ENCODE data around the gene TMEM191B. TPM values are rescaled to one million over a fixed set of nuclear protein-coding genes. Genes with fewer than 3 reads are reported as not detected.
"Not testable (repeated sequence)": the region's sequence is repeated elsewhere in the genome, so short reads cannot be mapped to it uniquely, and the experiment has no call there.

Gene TMEM191B
- polyA plus RNA-seq, 3 donors: 1.8 to 6.7 (median 2.8) TPM

DNA sequence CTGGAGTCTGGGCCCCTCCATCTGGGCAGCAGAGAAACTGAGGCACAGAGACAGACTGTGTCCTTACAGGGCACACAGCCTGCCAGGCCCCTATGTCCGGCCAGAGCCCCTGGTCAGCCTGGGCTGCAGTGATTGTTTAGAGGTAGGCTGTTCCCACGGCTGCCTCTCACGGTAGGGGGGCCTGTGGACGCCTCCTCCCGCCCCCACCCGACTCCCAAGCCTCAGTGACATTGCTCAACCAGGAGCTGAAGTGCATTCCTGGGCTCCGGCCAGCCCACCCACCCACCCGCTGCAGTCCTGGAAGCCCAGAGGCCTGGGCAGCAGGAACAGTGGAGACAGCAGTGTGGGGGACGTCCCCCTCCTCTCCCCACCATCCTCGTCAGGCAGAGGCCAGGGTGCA, 14.1 kb upstream of the TMEM191B start:
- H3K79me2 ChIP-seq (ENCODE audit: insufficient read depth, low read length); H3K4me1 ChIP-seq (ENCODE audit: control insufficient read depth in 1 of 2, insufficient read depth in 2 of 2, low read length in 2 of 2); H3K4me3 Mint-ChIP-seq; intact Hi-C loops (cut with micrococcal nuclease); H3K27ac ChIP-seq (ENCODE audit: low read depth in 1 of 2, low read length in 2 of 2); H4K20me1 ChIP-seq (ENCODE audit: insufficient read depth, low read length); H3K9me3 ChIP-seq (replicated peaks in 1 of 2; ENCODE audit: control insufficient read depth in 1 of 2, insufficient read depth in 1 of 2, low read length in 2 of 2); H2AFZ ChIP-seq (ENCODE audit: insufficient read depth, low read depth, low read length, poor library complexity, severe bottlenecking); H3K27me3 ChIP-seq (ENCODE audit: control insufficient read depth in 2 of 2, insufficient read depth in 2 of 2, low read length in 2 of 2); DNase-seq; H3K27ac Mint-ChIP-seq; H3K4me3 ChIP-seq (replicated peaks in 1 of 3; ENCODE audit: low read depth in 2 of 3, low read length in 3 of 3); H3K27me3 Mint-ChIP-seq (ENCODE audit: low read depth in 3 of 3); H3K36me3 Mint-ChIP-seq; H3K9me3 Mint-ChIP-seq; H3K9ac ChIP-seq (ENCODE audit: insufficient read depth, low read length, poor library complexity, severe bottlenecking); H3K4me1 Mint-ChIP-seq; H3K4me2 ChIP-seq (replicated peaks; ENCODE audit: extremely low read depth, low read length, poor library complexity, severe bottlenecking); H3K36me3 ChIP-seq (replicated peaks in 1 of 2; ENCODE audit: control insufficient read depth in 1 of 2, insufficient read depth in 2 of 2, low read length in 2 of 2): not testable (repeated sequence)
- no CpG with 5 or more reads among the region's 10 CpGs for WGBS (ENCODE audit: insufficient coverage)

DNA sequence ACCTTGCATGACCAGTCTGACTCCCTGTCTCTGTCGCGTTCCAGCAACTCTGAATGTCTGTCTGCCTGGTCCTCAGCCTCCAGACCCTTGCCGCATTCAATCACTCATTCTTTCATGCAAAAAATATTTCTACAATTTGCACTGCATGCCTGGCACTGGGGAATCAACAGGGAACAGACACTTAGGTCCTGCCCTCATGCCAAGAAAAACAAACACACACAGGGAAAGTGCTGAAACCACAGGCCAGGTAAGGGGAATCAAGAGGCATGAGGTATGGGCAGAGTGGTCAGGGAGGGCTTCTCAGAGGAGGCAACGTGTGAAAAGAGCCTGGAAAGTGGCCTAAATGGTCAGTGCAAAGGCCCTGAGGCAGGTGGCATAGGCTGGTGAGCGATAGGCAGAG, 9.5 kb upstream of the TMEM191B start, which contains the start of gene GGTLC3:
TSS of gene GGTLC3 (minus strand) at position 101 of the 400 bp plus-strand sequence. CDS start 264 bp downstream, outside the sequence.
- H3K27me3 Mint-ChIP-seq (ENCODE audit: low read depth in 3 of 3); H3K27ac Mint-ChIP-seq; H3K79me2 ChIP-seq (ENCODE audit: insufficient read depth, low read length); intact Hi-C loops (cut with micrococcal nuclease); H3K27me3 ChIP-seq (ENCODE audit: control insufficient read depth in 2 of 2, insufficient read depth in 2 of 2, low read length in 2 of 2); H3K4me3 ChIP-seq (replicated peaks in 1 of 3; ENCODE audit: low read depth in 2 of 3, low read length in 3 of 3); H3K4me2 ChIP-seq (replicated peaks; ENCODE audit: extremely low read depth, low read length, poor library complexity, severe bottlenecking); H3K4me3 Mint-ChIP-seq; H2AFZ ChIP-seq (ENCODE audit: insufficient read depth, low read depth, low read length, poor library complexity, severe bottlenecking); H3K9me3 ChIP-seq (replicated peaks in 1 of 2; ENCODE audit: control insufficient read depth in 1 of 2, insufficient read depth in 1 of 2, low read length in 2 of 2); H3K4me1 ChIP-seq (ENCODE audit: control insufficient read depth in 1 of 2, insufficient read depth in 2 of 2, low read length in 2 of 2); H3K36me3 Mint-ChIP-seq; H3K36me3 ChIP-seq (replicated peaks in 1 of 2; ENCODE audit: control insufficient read depth in 1 of 2, insufficient read depth in 2 of 2, low read length in 2 of 2); DNase-seq; H3K9ac ChIP-seq (ENCODE audit: insufficient read depth, low read length, poor library complexity, severe bottlenecking); H3K27ac ChIP-seq (ENCODE audit: low read depth in 1 of 2, low read length in 2 of 2); H3K4me1 Mint-ChIP-seq; H4K20me1 ChIP-seq (ENCODE audit: insufficient read depth, low read length); H3K9me3 Mint-ChIP-seq: not testable (repeated sequence)
- no CpG with 5 or more reads among the region's 5 CpGs for WGBS (ENCODE audit: insufficient coverage)

DNA sequence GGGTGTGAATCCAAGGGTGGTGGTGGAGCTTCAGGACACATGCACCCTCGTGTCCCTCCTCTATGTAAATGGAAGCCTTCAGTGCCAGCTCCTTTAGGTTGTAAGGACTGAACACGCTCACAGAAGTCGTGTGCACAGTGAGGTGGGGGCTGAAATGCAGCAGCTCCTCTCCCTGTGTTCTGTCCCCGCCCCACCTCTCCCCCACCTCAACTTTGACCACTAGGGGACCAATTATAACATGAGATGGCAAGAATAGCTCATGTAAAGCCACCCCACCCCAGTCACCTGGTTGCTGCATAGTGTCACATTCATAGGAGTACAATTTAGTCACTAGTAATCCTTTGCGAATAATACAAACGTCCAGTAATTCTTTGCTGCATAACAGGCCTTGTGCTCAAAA, 4.8 kb upstream of the TMEM191B start:
- H3K27ac Mint-ChIP-seq; H3K79me2 ChIP-seq (ENCODE audit: insufficient read depth, low read length); H3K9me3 ChIP-seq (replicated peaks in 1 of 2; ENCODE audit: control insufficient read depth in 1 of 2, insufficient read depth in 1 of 2, low read length in 2 of 2); DNase-seq; H3K27me3 Mint-ChIP-seq (ENCODE audit: low read depth in 3 of 3); H3K4me3 Mint-ChIP-seq; H3K27ac ChIP-seq (ENCODE audit: low read depth in 1 of 2, low read length in 2 of 2); H3K36me3 Mint-ChIP-seq; H3K9me3 Mint-ChIP-seq; H3K4me3 ChIP-seq (replicated peaks in 1 of 3; ENCODE audit: low read depth in 2 of 3, low read length in 3 of 3); H3K27me3 ChIP-seq (ENCODE audit: control insufficient read depth in 2 of 2, insufficient read depth in 2 of 2, low read length in 2 of 2); H3K9ac ChIP-seq (ENCODE audit: insufficient read depth, low read length, poor library complexity, severe bottlenecking); H2AFZ ChIP-seq (ENCODE audit: insufficient read depth, low read depth, low read length, poor library complexity, severe bottlenecking); H3K4me2 ChIP-seq (replicated peaks; ENCODE audit: extremely low read depth, low read length, poor library complexity, severe bottlenecking); H4K20me1 ChIP-seq (ENCODE audit: insufficient read depth, low read length); H3K4me1 ChIP-seq (ENCODE audit: control insufficient read depth in 1 of 2, insufficient read depth in 2 of 2, low read length in 2 of 2); intact Hi-C loops (cut with micrococcal nuclease); H3K36me3 ChIP-seq (replicated peaks in 1 of 2; ENCODE audit: control insufficient read depth in 1 of 2, insufficient read depth in 2 of 2, low read length in 2 of 2); H3K4me1 Mint-ChIP-seq: not testable (repeated sequence)
- WGBS (ENCODE audit: insufficient coverage): no CpG with 5 or more reads among the region's 6 CpGs

DNA sequence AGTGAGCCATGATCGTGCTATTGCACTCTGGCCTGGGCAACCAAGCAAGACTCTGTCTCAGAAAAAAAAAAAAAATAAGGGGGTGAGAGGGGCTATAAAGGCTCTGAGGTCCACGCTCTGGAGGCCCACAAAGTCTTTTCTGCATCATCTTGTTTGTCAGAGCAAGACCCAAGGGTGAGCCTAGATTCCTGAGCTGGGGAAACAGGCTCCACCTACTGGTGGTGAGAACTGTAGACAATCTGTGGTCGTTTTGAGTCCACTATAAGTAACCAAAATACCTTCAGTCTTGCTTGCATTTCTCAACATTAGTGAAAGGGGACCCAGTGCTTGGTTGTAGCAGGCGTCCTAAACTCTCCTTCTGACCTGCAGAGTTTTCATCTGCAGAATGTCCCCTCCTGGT, 4.3 kb upstream of the TMEM191B start:
- not testable (repeated sequence) for H2AFZ ChIP-seq (ENCODE audit: insufficient read depth, low read depth, low read length, poor library complexity, severe bottlenecking)
- no CpG with 5 or more reads among the region's 4 CpGs for WGBS (ENCODE audit: insufficient coverage)

More for the DNA sequence above, 4.3 kb upstream of the TMEM191B start:
- H3K79me2 ChIP-seq (ENCODE audit: insufficient read depth, low read length); H3K4me3 ChIP-seq (replicated peaks in 1 of 3; ENCODE audit: low read depth in 2 of 3, low read length in 3 of 3); H3K4me2 ChIP-seq (replicated peaks; ENCODE audit: extremely low read depth, low read length, poor library complexity, severe bottlenecking); H3K27ac Mint-ChIP-seq; DNase-seq; H3K27me3 ChIP-seq (ENCODE audit: control insufficient read depth in 2 of 2, insufficient read depth in 2 of 2, low read length in 2 of 2); H4K20me1 ChIP-seq (ENCODE audit: insufficient read depth, low read length); H3K4me1 Mint-ChIP-seq; H3K9ac ChIP-seq (ENCODE audit: insufficient read depth, low read length, poor library complexity, severe bottlenecking); H3K36me3 ChIP-seq (replicated peaks in 1 of 2; ENCODE audit: control insufficient read depth in 1 of 2, insufficient read depth in 2 of 2, low read length in 2 of 2); H3K36me3 Mint-ChIP-seq; H3K4me1 ChIP-seq (ENCODE audit: control insufficient read depth in 1 of 2, insufficient read depth in 2 of 2, low read length in 2 of 2); H3K27ac ChIP-seq (ENCODE audit: low read depth in 1 of 2, low read length in 2 of 2); H3K27me3 Mint-ChIP-seq (ENCODE audit: low read depth in 3 of 3); H3K4me3 Mint-ChIP-seq; H3K9me3 Mint-ChIP-seq; intact Hi-C loops (cut with micrococcal nuclease); H3K9me3 ChIP-seq (replicated peaks in 1 of 2; ENCODE audit: control insufficient read depth in 1 of 2, insufficient read depth in 1 of 2, low read length in 2 of 2): not testable (repeated sequence)
